ENCODE measurements around the gene CETN3.
A peak's percentile ranks its signal among the peaks of the same experiment; 100 is the strongest.

The CETN3 gene

DNA sequence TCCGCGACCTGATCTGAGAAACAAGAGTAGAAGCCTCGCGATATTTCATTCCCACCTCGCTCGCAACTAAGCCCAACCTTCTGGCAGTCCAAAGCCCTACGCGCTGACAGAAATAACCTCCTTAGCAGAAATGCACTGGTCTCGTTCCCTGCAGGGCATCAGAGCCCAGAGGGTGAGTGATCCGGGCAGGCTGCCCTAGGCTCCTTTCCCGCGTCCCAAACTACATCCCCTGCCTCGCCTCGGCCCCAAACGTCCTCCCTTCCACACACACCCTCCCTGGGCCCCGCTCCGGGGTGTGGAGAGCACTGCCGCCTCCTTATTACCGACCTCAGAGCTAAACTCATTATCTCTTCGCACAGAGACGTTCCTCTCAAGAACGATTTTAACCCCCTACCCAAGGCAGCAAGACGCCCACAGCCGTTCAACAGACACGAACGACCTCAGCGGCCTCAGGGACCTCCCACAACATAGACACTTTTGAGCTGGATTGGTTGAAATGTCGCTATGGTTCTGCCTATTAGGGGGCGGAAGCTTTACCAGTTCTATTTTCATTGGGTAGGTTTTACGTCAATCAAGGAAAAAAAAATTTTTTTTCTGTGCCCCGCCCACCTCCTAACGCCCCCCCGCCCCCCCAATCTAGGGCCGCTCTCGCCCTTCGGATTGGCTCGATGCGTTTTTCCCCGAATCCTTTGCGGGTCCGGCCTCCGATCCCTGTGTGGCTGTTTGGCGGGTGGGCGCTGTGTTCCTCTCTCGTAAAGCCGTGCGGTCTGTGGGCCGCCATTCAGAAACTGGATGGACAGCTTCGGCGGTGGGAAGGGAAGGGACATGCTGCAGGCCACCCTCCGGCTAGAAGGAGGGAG is at the start of gene CETN3:
Gene CETN3, minus strand, starts transcription at position 439 of the 860 bp plus-strand sequence. Its CDS starts 95 bp downstream, at position 344.
- peak; percentile 95 for DNase-seq (ENCODE audit: low spot score)
- TF ChIP-seq, protein P1, sequence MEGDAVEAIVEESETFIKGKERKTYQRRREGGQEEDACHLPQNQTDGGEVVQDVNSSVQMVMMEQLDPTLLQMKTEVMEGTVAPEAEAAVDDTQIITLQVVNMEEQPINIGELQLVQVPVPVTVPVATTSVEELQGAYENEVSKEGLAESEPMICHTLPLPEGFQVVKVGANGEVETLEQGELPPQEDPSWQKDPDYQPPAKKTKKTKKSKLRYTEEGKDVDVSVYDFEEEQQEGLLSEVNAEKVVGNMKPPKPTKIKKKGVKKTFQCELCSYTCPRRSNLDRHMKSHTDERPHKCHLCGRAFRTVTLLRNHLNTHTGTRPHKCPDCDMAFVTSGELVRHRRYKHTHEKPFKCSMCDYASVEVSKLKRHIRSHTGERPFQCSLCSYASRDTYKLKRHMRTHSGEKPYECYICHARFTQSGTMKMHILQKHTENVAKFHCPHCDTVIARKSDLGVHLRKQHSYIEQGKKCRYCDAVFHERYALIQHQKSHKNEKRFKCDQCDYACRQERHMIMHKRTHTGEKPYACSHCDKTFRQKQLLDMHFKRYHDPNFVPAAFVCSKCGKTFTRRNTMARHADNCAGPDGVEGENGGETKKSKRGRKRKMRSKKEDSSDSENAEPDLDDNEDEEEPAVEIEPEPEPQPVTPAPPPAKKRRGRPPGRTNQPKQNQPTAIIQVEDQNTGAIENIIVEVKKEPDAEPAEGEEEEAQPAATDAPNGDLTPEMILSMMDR (IDR thresholded peaks at IDR 0.05) = no peak
- Histone ChIP-seq H3K27ac (peak within 1 kb of the TSS; percentile 97 to 98), H3K4me3 (peak within 1 kb of the TSS; percentile 90)

DNA sequence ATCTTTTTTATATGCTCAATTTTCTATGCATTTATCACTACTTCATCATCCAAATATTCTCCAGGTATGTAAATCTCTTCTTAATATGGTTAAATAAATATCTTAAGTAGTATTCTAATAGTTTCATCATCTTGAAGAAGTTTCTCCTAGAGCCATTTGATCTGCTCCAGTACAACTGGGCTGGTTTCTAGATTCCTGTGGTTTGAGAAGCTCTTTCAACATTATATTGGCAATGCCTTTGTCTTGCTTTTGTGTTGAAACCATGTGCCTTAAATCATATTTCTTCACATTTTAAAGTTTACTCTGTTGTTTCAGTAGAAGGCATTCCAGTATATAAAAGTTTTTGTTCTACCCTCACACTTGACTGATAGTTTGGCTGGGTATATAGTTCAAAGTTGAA is 37.4 kb upstream of the CETN3 start:
- DNase-seq (ENCODE audit: low spot score) = no peak
- Histone ChIP-seq H3K4me3 (no peak overlapping the region), H3K27ac (no peak overlapping the region)
- TF ChIP-seq, protein P1 (IDR thresholded peaks at IDR 0.05) = no peak

DNA sequence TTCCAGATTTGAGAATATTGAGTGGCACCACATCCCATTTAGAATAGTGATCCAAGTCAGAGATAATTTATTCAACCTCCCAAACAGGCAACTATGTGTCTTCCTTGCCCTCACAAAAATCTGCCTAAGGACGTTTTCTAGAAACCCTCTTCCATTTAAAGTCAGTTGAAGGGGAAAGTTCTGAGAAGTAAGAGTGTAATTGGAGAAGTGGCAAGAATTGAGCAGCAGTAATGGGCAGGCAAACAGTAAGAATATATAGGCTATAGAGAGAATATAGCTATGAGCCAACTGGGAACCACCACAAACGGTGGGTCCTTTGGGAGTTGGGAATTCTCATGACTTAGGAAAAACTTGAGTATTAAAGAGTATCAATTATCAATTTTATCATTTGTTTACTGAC is 31.1 kb upstream of the CETN3 start:
- no peak for DNase-seq (ENCODE audit: low spot score)
- H3K27ac ChIP-seq = no peak overlapping the region
- TF ChIP-seq, protein P1 (IDR thresholded peaks at IDR 0.05) = no peak
- no peak overlapping the region for H3K4me3 ChIP-seq

DNA sequence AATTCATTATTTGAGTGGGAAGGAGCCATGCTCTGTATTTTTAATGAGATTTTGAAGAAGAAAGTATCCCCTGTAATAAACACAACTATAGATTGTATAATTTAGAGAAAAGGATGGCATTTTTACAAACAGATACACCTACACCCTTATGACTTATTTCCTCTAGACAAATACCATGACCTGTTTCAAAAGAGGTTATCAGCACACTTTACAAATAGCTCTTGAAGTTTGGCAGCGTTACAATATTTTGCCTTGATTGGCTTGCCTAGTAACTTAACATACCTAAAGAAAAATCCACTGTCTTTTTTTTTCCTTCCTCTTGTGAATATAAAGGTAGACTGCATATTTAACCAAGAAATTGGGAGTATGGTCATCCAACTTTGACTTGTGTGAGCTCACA is 28.5 kb upstream of the CETN3 start:
- TF ChIP-seq, protein P1 (IDR thresholded peaks at IDR 0.05) = no peak

DNA sequence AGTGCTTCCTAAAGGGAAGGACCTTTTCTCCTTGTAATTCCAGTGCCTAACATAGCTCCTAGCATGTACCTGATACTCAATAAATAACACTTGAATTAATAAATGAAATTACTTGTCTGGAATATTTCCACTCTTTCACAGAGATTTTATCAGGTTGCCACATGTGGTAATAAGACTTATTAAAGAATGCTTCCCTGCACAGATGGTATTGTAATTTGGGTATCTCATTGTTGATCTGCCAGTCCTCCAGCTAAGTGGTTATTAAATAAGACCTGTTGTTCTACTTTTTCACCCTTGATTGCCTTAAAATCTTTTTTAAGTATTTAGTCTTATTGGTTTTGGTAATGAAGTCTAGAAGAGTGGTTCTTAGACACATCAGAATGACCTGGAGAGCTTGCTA is 28.1 kb upstream of the CETN3 start:
- no peak overlapping the region for H3K27ac ChIP-seq
- DNase-seq (ENCODE audit: low spot score) = no peak
- TF ChIP-seq, protein P1 (IDR thresholded peaks at IDR 0.05) = no peak
- H3K4me3 ChIP-seq = no peak overlapping the region

More for the DNA sequence above, 28.5 kb upstream of the CETN3 start:
- Histone ChIP-seq H3K4me3 (no peak overlapping the region), H3K27ac (no peak overlapping the region)
- DNase-seq (ENCODE audit: low spot score) = no peak

DNA sequence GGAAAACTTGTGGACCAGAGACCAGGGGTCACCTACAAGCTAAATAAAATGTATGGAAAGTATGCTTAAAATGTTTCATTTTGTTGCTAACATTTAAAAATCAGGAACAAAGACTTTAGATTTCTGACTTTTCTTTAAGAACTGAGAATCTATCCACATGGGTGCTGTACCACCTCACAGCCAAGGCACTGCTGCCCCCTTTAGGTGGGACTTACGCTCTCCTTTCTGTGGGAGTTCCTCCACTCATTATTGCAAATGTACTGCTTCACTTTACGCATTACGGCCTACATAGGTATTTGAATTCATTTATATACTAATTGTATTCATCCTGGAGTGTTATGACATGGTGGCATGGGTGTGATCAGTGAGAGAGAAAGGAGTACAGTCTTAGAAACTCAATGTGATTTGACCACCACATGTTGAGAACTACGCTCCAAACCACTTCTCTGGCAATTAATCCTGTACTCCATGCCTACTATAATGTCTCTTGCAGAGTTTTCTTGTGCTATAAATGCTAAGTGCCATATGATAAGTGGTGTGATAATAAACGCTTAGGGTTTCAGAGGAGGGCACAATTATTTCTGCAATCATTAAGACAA is 24.7 kb upstream of the CETN3 start:
- no peak for DNase-seq (ENCODE audit: low spot score)
- H3K4me3 ChIP-seq = no peak overlapping the region
- H3K27ac ChIP-seq = no peak overlapping the region
- TF ChIP-seq, protein P1 (IDR thresholded peaks at IDR 0.05) = no peak

Data from coronary artery (tissue), 2 donors.